Inferior parietal cortex (tissue), 1 donor: ENCODE measurements around the gene FER.
"Not testable (repeated sequence)": the region's sequence is repeated elsewhere in the genome, so short reads cannot be mapped to it uniquely, and the experiment has no call there.

Experiments
- DNase-seq: peaks from one replicate; pipeline ENCODE4 v3.0.0-alpha.2; 2016; ENCODE audit errors: extremely low spot score

The FER gene

GRCh38 chr5:108747774-108748400 lies at the start of gene FER:
TSS of gene FER (plus strand) at chr5:108747897. CDS start at chr5:108798183, 50,286 bp downstream.
- DNase-seq = peak; percentile 57

- DNase-seq = not testable (repeated sequence)
These were observed 47.3 kb upstream of the FER start for GRCh38 chr5:108700388-108700787.

DNA sequence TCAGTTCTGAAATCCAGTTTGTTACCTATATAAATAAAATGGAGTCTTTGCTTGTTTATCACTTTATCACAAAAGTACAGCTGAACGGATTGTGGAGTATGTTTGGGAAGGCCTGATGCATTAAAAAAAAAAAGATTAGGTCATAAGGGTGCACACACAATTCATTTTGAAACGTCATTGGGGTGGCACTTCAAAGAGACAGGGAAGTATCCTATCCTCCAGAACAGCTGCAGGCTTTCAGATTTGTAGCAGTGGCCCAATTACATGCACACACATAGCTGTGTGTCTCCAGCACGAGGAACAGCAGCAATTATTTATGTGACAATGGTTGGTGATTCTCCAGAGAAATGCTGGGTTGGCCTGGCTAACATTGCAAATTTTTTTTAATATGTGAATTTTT lies 46.8 kb upstream of the FER start:
- no peak for DNase-seq

GRCh38 chr5:108702546-108702945 lies 45.2 kb upstream of the FER start:
- no peak for DNase-seq

GRCh38 chr5:108703313-108703712 lies 44.4 kb upstream of the FER start:
- peak; percentile 17 for DNase-seq

GRCh38 chr5:108707141-108707540 lies 40.6 kb upstream of the FER start:
- no peak for DNase-seq

DNA sequence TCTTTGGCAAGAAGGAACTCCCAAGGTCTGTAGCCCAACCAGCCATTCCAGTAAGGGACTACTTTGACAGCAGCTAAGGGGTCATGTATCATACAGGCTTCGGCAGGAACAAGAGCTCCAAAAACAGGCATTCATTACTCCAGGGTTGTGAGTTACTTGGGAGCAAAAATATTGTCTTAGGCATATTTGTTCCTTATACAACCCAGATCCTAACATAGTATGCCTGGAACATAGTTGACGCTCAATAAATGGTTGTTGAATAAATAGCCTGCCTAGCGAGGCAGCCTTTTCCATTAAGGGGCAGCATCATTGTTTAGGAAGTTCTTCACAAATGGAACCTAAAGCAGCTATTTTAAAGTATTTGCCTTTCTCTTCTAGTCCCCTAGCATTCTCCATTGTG lies 35.8 kb upstream of the FER start:
- DNase-seq = no peak

- DNase-seq = no peak
These were observed 32.3 kb upstream of the FER start for GRCh38 chr5:108715408-108715807.

DNA sequence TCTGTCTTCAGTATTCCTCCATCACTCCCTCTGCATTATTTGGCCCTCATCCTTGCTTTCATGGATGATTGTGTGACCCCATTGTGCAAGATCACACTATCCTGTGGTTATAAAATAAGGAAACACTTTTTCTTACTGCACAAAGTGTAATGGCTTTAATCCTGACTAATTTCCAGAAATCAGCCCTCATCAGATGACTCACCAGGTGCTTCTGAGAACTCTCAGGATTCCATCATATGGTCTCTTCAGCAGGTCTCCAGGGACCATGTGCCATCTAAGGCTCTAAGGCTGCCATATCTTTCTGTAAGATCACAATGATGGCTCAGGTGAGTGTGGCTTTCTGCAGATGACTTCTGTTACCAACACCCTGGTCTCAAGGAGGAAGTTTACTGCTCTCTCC lies 27.3 kb upstream of the FER start:
- DNase-seq = no peak

GRCh38 chr5:108726446-108727235 lies 21.1 kb upstream of the FER start:
- peak; percentile 57 for DNase-seq

GRCh38 chr5:108727236-108727650 lies 20.5 kb upstream of the FER start:
- peak; percentile 43 for DNase-seq

DNA sequence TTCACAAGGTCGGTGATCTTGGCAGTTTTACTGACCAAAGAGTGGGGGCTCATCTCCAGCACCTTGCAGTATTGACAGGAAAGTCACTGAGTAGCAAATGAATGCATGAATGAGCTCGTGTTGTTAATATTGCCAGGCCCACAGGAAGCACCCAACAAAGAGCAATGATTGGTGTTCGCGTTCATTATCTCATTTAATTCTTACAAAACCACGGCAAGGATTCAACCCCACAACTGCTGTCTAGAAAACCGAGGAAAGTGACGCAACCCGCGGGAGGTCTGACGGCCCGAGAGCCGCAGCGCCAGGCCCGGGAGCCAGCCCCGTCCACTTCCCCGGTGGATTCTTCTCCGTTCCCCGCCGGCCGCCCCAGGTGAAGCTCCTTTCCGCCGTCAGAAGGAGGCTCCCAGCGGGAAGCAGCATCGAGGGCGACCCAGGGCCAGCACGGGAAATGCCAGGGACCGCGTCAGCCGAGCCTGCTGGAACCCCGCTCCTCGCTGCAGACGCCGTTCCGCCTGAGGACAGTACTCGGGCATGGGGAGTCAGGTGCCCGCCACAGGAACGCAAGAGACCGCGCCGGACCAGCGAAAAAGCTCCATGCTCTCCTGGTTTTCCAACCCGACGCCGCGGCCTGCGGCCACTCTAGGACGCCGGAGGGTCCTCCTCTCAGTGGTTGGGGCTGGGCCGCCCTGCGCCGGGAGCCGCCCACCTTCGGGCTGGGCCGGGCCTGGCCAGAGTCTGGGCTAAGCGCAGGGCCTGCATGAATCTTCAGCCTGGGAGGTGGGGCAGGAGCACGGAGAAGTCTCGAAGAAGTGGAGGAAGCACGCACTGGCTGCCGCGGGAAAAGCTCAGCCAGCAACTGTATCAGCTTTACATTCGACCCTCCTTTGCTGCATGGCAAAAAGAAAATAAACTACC lies 19.8 kb upstream of the FER start:
- peak; percentile 76 for DNase-seq

GRCh38 chr5:108728566-108729241 lies 19.0 kb upstream of the FER start:
- no peak for DNase-seq

DNA sequence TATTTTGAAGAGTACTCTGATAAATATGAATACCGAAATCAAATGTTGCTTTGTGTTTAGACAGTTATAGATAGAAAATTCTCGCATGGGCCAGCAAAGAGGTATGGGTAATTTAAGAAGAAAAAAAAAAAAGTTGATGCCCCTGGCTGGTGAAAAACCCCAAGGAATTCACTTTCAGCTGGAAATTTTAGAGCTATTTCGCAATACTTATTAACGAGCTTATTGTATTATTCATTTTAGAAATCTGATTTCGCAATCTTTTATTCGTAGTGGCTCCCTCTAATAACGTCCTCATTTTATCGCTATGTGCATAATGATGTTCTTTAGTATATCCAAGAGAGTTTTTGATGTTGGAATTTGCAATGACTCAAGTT lies 18.5 kb upstream of the FER start:
- DNase-seq = no peak

DNA sequence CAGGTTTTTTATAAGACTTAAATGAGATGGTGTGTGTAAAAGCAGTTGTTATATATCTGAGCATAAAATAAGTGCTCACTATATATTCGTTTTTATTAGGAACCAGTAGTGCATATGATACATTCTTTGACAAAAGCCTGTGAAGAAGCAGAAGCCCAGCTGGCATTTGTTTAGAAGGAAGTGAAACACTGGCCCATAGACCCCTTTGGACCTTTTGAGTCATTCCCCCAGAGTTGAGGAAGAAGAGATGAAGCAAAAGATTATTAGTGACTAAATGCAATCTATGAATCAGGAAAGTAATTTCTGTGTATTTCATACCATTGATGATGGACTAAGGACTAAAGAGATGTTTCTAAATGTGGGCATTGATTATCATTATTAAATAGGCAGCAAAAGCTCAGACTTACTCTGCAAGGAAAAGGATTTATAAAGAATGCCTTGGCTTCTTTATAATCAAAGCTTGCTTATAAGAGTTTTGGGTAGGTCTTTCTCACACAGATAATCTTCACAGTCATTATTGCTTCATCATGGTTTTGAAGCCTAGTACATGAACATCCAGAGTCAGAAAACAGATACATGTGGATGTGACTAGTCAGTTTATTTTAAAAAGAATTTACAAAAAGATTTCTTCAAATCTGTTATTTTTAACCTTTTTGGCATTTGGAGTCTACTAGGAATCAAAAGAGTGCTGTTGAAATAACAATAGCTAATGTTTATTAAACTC lies 16.9 kb upstream of the FER start:
- DNase-seq = no peak

- DNase-seq = no peak
These were observed 11.9 kb upstream of the FER start for GRCh38 chr5:108735790-108736189.

DNA sequence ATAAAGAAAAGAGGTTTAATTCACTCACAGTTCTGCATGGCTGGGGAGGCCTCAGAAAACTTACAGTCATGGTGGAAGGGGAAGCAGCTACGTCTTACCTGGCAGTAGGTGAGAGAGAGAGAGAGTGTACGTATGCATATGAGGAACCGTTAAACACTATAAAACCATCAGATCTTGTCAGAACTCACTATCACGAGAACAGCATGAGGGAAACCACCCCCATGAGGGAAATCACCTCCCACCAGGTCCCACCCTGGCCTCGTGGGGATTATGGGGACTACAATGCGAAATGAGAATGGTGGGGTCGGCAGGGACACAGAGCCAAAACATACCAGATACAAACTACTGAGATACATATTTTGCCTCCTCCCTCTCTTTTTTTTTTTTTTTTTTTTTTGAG lies 10.8 kb upstream of the FER start:
- no peak for DNase-seq

- no peak for DNase-seq
These were observed 8.3 kb upstream of the FER start for GRCh38 chr5:108739376-108739775.

GRCh38 chr5:108739906-108740305 lies 7.8 kb upstream of the FER start:
- no peak for DNase-seq

- no peak for DNase-seq
These were observed 4.4 kb upstream of the FER start for GRCh38 chr5:108743319-108743718.

DNA sequence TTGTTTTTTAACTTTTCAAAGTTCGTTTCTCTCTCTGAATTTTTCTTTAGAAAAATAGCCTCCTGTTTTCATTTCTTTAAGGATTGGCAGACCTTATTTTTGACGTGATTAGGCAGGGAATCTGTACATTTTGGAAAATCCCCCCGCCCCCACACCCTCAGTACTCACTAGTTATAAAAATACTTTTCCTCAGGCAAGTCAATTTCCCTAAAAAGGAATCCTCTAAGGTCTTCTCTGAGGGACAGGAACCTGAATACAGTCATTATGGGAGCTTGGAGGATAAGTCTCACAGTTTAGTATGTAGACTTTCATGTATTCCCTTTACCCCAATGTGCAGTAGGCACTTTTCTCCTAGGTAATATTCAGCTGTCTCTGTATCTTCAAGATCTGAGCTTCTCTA lies 3.9 kb upstream of the FER start:
- DNase-seq = no peak
